Measurements from ENCODE around the gene SLC43A2.

The SLC43A2 gene

DNA sequence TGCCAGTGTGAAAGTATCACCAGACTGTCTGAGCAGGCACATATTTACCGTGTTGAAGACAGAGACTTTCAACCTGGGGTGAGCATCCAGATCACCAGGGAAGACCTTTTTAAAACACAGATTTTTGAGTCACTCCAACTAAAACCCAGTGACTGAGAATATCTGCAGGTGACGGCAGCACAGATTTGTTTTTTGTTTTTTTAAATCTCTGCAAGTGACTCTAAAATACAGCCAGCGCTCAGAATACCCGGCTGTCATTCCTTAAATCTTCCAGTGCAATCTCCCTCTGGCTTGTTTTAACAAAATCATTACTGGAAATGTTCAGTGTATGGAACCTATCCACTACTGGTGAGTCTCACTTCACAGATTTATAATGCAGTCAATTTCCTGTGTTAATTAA, 92.9 kb downstream of the SLC43A2 start:
- H3K27ac ChIP-seq (ENCODE audit: extremely low read depth, low read depth, low read length), result no peak overlapping the region
- H3K9me3 ChIP-seq (ENCODE audit: control insufficient read depth, insufficient read depth, low read depth, low read length), result no peaks in the 10 kb centered on the region
- ChIA-PET CTCF (interaction anchor here (0.6 to 1.1 kb wide), 2 partner anchors 14 to 346 kb away, joined by 3 to 5 read pairs; no protein-coding TSS in a partner anchor), POLR2A (interaction anchor here (0.7 to 0.9 kb wide), 2 partner anchors 9 to 16 kb away, joined by 3 to 4 read pairs; no protein-coding TSS in a partner anchor)
- TF ChIP-seq ZNF169 (tag by site-specific recombination; IDR thresholded peaks at IDR 0.05) (no peak), MYNN (tag by site-specific recombination; IDR thresholded peaks at IDR 0.05; ENCODE audit: borderline replicate concordance) (no peak), KLF16 (tag by site-specific recombination; IDR thresholded peaks at IDR 0.05) (no peak), ZNF112 (tag by site-specific recombination; IDR thresholded peaks at IDR 0.05) (no peak), ZNF335 (tag by site-specific recombination; conservative IDR thresholded peaks at IDR 0.05) (no peak), ZNF549 (tag by site-specific recombination; IDR thresholded peaks at IDR 0.05) (no peak), ZNF132 (tag by site-specific recombination; IDR thresholded peaks at IDR 0.05; ENCODE audit: borderline replicate concordance) (no peak), ZNF423 (tag by site-specific recombination; IDR thresholded peaks at IDR 0.05) (no peak), REPIN1 (tag by site-specific recombination; IDR thresholded peaks at IDR 0.05; ENCODE audit: low read depth) (no peak), RBAK (tag by site-specific recombination; IDR thresholded peaks at IDR 0.05) (no peak), ZNF274 (IDR thresholded peaks at IDR 0.05; ENCODE audit: low read length) (no peak), ZNF274 (tag by site-specific recombination; IDR thresholded peaks at IDR 0.05; ENCODE audit: borderline replicate concordance) (no peak), ZNF266 (tag by site-specific recombination; IDR thresholded peaks at IDR 0.05; ENCODE audit: low read depth) (no peak), PRDM2 (tag by site-specific recombination; IDR thresholded peaks at IDR 0.05; ENCODE audit: borderline replicate concordance) (no peak), HOXD13 (CRISPR knock-in tag; IDR thresholded peaks at IDR 0.05; ENCODE audit: borderline replicate concordance) (no peak)
- TF ChIP-seq, protein P1, sequence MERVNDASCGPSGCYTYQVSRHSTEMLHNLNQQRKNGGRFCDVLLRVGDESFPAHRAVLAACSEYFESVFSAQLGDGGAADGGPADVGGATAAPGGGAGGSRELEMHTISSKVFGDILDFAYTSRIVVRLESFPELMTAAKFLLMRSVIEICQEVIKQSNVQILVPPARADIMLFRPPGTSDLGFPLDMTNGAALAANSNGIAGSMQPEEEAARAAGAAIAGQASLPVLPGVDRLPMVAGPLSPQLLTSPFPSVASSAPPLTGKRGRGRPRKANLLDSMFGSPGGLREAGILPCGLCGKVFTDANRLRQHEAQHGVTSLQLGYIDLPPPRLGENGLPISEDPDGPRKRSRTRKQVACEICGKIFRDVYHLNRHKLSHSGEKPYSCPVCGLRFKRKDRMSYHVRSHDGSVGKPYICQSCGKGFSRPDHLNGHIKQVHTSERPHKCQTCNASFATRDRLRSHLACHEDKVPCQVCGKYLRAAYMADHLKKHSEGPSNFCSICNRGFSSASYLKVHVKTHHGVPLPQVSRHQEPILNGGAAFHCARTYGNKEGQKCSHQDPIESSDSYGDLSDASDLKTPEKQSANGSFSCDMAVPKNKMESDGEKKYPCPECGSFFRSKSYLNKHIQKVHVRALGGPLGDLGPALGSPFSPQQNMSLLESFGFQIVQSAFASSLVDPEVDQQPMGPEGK (tag by site-specific recombination; IDR thresholded peaks at IDR 0.05), result no peak
- no peak overlapping the region for H3K4me3 ChIP-seq (ENCODE audit: low read depth, low read length)
- H3K36me3 ChIP-seq (ENCODE audit: control insufficient read depth in 2 of 2, insufficient read depth in 1 of 2, low read length in 2 of 2), result peaks cover 48 to 87% of the 10 kb centered on the region in 2 experiments
- no peaks in the 10 kb centered on the region for H3K4me1 ChIP-seq (ENCODE audit: control insufficient read depth, insufficient read depth, low read length)

GRCh38 chr17:1533661-1534325, 94.8 kb downstream of the SLC43A2 start:
- TF ChIP-seq ZNF521 (tag by site-specific recombination; IDR thresholded peaks at IDR 0.05), result no peak
- no peak for TF ChIP-seq ZNF184 (tag by site-specific recombination; IDR thresholded peaks at IDR 0.05)
- no peak for TF ChIP-seq ZNF248 (tag by site-specific recombination; IDR thresholded peaks at IDR 0.05)
- TF ChIP-seq, protein P2, sequence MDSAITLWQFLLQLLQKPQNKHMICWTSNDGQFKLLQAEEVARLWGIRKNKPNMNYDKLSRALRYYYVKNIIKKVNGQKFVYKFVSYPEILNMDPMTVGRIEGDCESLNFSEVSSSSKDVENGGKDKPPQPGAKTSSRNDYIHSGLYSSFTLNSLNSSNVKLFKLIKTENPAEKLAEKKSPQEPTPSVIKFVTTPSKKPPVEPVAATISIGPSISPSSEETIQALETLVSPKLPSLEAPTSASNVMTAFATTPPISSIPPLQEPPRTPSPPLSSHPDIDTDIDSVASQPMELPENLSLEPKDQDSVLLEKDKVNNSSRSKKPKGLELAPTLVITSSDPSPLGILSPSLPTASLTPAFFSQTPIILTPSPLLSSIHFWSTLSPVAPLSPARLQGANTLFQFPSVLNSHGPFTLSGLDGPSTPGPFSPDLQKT (IDR thresholded peaks at IDR 0.05; ENCODE audit: borderline replicate concordance, low read depth, low read length), result no peak
- no peak for TF ChIP-seq PRDM1 (tag by site-specific recombination; IDR thresholded peaks at IDR 0.05)
- Histone ChIP-seq H3K4me1 (ENCODE audit: control insufficient read depth, insufficient read depth, low read length) (no peaks in the 10 kb centered on the region), H3K36me3 (ENCODE audit: control insufficient read depth in 2 of 2, insufficient read depth in 1 of 2, low read length in 2 of 2) (peaks cover 48 to 84% of the 10 kb centered on the region in 2 experiments), H3K9me3 (ENCODE audit: control insufficient read depth, insufficient read depth, low read depth, low read length) (no peaks in the 10 kb centered on the region), H3K27ac (ENCODE audit: extremely low read depth, low read depth, low read length) (no peak overlapping the region), H3K4me3 (ENCODE audit: low read depth, low read length) (no peak overlapping the region)
- POLR2A ChIA-PET, result interaction anchor here (0.8 to 2.8 kb wide), 2 partner anchors 18 to 150 kb away, joined by 3 to 17 read pairs; partner anchors contain the start of gene INPP5K
- CTCF ChIA-PET, result interaction anchor here (0.6 to 2.9 kb wide), 21 partner anchors 8 to 314 kb away, joined by 3 to 15 read pairs (median 4); partner anchors contain the start of gene INPP5K
